Hematopoietic multipotent progenitor cell treated with erythropoietin and hydrocortisone succinate and interleukin-3 and kit ligand, for 6 days (in vitro differentiated cells): Measurements from ENCODE around the gene FXYD6.
"Not testable (repeated sequence)": the region's sequence is repeated elsewhere in the genome, so short reads cannot be mapped to it uniquely, and the experiment has no call there.

Source experiments
- DNase-seq: peaks from one replicate; pipeline ENCODE4 v3.0.0-alpha.2; 2015

Gene FXYD6, protein sequence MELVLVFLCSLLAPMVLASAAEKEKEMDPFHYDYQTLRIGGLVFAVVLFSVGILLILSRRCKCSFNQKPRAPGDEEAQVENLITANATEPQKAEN

DNA sequence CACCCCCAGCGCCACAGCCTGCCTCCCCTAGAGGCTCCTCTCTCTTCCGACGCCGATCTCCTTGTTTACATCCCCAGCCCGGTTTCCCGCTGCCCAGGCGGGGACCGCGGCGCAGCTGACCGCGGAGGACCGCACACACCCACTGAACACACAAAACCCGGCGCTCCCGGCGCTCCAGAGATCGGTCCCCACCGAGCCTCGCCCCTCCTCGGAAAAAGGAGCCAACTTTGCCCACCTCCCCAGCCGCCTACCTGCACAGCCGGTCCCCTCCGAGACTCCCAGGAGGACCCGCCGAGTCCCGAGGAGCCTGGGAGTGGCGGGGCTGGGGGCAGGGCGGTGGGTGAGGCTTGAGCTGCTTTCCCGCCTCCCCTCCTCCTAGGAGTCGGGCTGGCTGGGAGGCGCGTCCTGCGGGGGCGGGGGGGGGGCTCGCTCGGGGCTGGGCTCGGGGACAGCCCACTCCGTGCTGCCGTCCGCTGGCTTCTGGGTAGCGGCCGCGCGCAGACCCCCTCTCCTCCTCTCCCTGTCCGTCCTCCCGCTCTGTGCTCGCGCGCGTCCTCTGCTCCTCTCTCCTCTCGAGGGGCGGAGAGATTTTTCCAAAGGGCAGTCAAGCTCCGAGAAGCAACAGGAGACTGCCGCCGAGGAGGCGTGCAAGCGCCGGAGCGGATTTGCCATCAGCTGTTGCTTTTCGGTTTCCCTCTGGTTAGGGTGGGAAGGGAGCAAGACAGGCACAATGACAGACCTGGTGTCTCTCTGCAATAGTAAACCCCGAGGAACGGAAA lies at the start of gene FXYD6:
Gene FXYD6 (minus strand): TSS at position 318 of the 779 bp plus-strand sequence. CDS start 33,882 bp downstream, outside the sequence.
- no peak for DNase-seq

DNA sequence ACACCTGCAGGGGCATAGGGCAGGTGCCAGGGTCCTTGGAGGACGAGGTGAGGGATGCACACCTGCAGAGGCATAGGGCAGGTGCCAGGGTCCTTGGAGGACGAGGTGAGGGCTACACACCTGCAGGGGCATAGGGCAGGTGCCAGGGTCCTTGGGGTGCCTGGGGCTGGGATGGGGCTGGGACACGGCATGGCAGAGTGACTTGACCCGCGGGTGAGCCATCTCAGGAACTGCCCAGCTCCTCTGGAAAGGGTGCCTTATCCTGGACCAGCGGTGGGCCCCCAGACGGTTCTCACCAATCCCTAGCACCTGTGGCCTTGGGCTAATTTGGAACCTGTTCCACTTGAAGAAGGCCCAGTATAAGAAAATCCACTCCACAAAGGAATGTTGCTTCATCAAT lies 49.7 kb upstream of the FXYD6 start:
- not testable (repeated sequence) for DNase-seq

DNA sequence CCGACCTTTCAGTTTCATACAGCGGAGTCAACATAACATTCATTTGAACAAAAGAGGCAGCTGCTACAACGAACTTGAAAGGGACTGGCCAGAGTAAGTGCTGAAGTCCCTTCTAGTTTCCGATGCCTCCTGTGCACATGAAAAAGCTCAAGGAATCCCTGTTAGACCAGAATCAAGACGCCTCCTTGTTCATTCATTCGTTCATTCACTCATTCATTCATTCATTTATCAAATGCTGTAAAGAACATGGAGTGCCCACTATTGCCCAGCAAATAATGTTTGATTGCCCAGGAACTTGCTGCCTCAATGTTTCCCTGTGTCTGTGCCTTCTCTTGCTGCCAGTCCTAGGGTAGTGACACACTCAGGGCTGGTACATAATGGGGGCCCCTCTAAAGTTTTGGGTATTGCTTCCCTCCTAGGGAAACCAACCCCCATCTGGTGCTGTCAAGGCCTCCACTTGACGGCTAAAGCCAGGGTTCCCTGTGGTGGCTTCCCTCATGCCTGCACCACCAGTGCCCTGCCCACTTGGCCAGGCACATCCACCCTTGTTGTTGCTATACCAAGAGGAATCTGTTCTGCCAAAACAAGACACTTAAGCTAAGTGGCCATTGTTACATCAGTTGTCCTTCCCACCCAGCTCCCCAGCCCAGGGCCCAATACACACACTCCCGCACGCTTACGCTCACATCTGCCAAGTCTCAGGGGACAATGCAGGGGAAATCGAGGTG lies 48.9 kb upstream of the FXYD6 start:
- DNase-seq: no peak

DNA sequence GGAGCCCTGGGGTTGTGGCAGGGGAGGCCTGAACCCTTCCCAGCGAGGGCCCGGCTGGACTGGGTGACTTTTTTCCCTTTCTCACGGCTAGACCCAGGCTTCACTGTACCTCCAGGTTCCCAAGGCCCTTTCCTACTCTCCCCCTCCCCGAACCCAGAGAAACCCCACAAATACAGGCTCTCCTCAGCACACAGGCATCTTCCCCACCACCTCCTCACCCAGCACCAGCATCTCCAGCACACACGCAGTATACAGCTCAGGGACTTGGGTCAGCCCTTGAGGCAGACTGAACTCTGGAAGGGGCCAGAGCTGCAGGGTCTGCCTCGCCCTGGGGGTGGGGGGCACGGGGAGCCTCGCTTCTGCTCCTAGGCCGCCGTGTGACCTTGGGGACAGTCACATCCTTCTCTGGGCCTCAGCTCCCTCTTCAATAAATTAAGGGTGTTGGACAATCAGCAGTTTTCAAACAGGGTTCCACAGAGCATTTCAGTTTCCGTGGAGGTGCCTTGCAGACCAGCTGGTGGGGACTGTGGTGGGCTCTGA lies 48.2 kb upstream of the FXYD6 start:
- DNase-seq: no peak

DNA sequence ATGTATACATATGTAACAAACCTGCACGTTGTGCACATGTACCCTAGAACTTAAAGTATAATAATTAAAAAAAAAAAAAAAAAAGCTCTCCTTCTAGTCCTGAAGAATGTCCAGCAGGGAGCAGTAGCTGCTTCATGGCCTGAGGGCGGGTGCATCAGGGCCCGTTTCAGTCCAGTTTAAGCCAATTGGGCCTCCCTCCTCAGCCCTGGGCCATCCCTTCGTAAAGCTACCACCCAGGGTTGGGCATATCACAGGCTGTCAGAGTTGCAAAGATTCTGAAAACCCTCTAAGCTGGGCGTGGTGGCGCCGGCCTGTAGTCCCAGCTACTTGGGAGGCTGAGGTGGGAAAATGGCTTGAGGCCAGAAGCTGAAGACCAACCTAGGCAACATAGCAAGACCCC lies 47.3 kb upstream of the FXYD6 start:
- no peak for DNase-seq

DNA sequence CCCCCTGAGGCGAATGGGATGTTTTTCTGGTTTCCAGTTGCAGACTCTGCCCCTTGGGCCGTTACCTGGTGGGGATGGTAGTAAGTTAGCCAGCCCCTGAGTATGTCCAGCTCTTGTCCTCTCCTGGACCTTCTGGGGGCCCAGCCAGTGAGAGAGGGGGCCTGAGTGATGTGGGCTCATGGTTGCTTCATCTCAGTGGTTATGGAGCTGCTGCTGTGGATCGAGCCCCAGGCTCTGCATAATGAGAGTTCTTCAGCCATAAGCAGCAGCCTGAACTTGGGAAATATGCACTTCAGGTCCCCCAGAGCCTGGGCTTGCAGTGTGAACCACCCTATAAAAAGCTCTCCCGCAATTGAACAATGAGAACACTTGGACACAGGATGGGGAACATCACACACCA lies 46.8 kb upstream of the FXYD6 start:
- DNase-seq: no peak

DNA sequence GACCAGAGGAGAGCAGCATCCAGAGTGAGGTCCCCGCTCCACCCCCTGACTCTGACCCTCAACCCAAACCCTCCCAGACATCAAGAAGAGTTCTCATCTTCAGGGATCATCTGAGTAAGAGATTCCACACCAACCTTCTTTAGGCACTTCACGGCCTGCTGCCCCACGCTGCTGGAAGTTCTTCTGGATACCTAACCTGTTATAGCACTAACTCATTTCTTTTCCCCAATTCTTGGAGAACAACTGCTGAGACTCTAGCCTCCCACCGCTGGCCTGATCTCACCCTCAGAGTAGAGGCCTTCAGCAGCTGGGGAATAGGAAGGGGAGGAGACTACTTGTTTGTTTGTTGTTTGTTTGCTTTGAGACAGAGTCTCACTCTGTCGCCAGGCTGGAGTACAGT lies 45.4 kb upstream of the FXYD6 start:
- DNase-seq: no peak

DNA sequence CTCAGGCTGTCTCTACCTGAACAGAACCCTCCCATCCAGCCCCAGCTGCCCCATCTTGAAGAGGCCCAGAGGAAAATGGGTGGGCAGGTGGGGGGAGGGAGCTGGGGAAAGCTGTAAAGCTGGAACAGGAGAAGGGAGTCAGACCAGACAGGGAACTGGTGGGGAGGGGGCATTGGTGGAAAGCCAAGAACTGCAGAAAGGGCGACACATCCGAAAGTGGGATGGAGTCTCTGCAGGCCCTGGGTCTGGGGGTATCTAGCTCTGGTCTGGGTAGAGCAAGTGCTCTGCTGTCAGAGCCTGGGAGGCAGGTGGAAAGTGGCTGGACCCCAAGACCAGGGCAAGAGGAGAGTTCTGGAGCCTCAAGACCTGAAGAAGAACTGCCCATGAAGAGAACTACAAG lies 45.0 kb upstream of the FXYD6 start:
- no peak for DNase-seq

DNA sequence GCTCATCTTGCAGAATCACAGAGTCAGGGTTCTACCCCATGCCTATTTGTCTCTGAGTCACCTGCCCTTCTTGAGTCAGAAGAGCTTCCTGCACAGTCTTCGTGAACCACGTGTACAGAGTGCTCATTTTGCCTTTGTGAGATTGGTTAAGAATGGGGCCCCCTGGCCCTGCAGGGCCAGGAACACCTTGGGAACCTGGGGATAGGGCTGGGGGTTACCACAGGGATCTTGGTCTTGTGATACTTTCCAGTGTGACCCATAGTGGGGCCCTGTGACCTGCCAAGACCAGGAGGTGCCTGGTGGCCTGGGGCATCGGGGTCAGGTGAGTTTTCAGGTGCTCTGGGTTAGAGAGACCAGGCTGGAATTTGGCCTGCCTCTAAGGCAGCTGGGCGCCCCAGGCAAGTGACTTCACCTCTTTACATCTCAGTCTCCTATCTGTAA lies 43.3 kb upstream of the FXYD6 start:
- DNase-seq: no peak

DNA sequence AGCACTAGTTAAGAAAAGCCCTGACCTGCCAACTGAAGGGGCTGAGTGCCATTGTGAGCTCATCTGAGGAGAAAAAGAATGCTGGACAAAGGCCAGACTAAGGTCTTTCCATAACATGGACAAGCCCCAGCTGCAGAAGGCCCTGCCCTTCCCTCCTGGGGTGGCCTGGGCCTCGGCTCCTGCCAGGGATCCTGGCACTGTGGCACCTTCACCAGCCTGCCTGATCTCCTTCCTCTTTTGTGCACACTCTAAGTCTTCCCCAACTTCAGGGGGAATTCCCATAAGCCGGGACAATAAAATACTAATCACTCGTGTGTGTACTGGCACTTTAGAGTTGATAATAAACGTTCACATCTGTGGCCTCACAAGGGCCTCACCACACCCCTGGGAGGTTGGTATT lies 42.9 kb upstream of the FXYD6 start:
- DNase-seq: no peak

DNA sequence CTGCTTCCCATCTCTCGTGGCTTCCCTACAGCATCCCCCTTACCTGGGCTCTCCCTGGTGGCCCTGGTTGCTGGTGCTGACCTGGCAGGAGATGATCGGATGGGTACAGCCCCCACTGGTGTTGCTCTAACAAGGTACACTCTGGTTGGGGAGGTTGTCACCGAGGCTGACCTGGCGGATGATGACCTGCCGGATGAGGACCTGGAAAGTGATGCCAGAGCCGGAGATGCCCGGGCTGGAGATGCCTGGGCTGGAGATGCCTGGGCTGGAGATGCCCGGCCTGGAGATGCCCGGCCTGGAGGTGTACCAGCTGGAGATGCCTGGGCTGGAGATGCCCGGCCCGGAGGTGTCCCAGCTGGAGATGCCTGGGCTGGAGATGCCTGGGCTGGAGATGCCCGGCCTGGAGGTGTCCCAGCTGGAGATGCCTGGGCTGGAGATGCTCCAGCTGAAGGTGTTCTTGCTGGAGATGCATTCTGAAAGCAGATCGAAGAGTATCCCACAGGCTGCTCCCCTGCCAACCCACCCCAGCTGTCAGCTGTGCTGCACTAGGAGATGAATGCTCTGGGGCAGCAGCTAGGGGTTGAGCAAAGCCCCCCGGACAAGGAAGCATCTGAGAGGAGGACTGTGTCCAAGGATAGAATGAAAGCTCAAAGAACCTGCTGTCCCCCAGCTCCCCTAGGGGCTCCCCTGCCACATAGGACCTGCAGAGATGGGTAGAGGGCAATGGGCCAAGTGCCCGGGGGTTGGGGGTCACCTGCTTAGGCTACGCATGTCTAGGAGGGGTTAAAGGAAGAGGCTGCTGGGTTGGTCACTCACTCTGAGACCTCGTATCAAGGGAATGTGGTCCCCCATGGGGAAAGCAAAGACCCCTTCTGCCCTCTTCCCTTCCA lies 42.2 kb upstream of the FXYD6 start:
- no peak for DNase-seq

DNA sequence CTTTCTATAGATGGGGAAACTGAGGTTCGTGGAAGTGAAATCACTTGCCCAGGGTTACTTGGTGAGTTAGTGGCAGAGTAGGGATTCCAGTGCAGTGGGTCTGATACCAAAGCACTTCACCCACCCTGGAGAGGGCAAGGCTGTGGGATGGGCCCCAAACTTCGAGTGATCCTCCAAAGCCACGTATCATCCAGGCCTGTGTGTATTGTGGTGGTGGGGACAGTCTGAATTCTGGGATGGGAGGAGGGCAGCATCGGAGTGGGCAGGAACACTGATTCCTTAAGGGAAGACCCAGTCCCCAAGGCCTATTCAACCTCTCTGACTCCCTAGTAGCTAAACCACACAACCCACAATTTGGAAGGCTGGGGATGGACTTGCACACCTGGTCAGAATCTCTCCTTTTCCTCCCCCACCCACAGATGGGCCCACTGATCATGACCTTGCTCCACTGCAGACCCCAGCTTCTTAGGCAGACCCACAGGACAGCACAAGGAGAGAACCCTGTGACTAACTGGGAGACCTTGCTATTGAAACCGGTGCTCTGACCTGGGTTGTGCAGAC lies 41.2 kb upstream of the FXYD6 start:
- no peak for DNase-seq

DNA sequence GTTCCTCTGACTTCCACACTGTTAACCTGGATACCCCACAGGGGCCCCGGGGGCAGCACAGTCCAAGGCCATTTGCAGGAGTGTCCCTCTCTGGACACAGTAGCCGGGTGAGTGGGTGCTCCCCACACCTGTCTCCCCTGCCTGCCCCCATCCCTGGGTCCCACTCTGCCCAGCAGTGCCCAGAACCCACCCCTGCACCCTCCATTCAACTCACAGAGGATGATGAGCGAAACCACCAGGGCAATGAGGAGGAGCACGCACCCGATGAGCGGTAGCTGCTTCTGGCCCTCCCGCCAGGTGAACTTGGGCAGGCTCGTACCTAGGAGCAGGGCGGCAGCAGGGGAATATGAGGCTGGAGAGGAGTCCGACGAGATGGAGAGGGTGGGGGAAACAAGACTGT lies 40.5 kb upstream of the FXYD6 start:
- no peak for DNase-seq

DNA sequence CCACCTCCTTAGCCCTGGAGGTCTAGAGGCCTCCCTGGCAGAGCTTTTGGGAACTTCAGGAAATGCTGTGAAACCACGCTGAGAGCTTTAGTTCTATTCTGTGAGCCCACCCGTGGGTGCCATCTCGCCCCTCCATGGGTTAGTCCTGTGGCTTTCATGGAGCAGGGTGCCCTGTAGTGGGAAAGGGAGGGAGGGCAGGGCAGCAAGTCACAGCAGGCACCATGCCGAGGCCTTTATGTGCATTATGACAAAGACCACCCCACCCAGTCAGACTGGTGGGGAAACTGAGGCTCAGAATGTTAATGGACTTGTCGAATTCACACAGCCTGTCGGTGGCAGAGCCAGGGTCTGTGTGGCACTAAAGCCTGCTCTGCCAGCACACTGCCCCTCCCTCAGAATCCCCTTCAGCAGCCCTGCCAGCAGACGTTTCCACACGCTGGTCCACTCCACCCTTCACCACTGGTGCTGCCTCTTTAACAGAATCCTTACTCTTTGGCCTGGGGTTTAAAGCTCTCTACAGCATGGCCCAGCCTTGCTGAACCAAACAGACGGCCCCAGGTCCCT lies 39.3 kb upstream of the FXYD6 start:
- no peak for DNase-seq

DNA sequence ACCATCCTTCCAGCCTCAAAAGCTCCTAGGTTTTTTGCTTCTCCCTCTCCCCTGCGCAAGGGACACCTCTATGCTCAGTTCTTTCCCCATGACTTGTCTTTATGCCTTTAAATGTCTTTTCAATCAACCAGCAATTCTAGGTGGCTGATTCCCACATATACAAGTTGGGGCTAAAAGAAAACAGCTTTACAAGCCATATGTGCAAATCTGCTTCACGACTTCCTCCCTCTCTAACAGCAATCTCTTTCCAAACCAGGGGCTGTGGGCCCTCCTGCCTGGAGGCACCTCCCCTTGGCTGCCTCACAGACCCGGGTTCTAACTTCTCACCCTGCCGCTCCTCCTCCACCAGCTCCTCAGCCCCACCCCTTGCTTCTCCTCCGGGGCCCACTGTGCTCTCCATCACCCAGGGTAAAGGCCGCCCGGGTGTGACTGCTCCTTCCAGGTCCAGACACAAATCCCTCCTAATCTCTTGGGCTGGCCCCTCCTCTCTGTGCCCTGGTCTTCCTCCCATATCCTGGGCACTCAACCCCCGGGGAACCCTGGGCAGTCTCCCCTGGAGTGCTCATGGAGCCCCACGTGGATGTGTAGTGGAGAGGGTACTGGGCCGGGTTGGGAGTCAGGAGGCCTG lies 38.6 kb upstream of the FXYD6 start:
- DNase-seq: no peak

DNA sequence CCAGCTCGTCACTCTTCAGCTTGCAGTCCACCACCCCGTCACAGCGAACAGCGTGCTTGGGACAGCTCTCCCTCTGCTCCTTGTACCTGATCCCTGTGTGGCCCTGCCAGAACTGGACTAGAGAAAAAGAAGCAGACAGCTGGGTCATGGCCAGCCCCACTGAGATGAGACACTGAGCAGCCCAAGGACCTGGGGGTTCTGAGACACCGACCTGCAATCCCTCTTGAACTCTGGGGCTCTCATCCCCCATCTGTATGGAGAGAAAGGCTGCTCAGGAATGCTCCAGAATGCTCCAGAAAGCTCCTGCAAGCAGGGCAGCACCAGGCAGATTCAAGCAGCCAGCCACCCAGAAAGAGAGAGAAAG lies 37.9 kb upstream of the FXYD6 start:
- no peak for DNase-seq

DNA sequence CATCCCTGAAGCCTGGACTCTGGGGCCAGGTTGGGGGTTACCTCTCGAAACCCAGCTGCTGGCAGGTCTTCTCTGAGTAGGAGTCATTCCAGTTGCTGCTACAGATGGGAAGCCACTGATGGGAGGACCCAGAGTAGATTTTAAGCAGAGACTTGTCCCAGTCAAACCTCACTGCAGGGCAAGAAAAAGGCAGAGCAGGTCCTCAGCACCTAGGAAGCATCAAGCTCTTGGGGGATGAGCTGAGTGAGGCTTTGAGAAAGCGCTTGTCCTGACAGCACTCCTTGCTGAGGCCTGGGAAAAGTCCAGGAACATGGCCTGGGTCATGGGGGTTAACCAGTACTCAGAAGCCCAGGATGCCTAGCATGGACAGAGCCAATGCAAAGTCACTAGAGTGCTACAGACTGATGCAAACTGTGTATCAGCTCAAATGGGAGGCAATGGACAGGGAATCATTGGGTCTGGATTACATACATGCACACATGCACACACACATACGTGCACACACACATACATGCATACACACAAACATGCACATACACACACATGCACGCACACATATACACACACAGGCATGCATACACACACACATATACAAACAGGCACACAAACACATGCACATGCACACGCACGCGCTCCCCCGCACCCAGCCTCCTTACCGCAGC lies 37.4 kb upstream of the FXYD6 start:
- no peak for DNase-seq

DNA sequence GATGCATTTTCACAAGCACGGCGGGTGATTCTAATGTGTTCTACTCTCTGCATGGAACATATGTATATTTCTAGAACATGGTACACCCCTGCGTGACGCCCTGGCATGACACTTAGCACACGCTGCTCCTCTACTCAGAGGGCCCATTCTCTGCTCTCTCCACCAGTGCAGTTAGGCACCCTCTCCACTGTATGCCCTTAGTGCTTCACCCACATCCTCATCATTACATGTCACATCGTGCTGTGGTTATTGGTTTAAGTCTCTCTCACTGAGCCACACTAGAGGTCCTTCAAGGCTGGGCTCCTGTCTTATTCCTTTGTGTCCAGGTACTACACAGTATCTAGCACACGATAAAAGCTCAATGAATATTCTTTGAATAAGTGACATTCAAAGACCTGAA lies 36.0 kb upstream of the FXYD6 start:
- no peak for DNase-seq

DNA sequence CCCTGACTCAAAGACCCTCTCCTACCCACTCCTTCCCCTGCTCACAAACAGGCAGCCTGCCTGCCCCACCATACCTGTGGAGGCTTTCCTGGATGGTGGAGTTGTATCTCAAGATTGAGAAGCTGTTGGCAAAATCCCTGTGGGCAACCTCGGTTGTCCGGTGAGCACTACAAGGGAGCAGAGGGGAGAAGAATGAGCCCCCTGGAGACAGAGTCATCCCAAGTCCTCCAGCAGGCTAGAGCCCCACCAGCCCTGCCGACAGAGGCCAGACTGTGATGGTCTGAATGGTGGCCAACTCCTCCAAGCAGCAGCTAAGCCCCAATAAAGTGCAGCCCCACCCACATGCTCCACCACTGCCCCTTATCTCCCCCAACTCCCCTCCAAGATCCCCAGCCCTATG lies 35.2 kb upstream of the FXYD6 start:
- no peak for DNase-seq

DNA sequence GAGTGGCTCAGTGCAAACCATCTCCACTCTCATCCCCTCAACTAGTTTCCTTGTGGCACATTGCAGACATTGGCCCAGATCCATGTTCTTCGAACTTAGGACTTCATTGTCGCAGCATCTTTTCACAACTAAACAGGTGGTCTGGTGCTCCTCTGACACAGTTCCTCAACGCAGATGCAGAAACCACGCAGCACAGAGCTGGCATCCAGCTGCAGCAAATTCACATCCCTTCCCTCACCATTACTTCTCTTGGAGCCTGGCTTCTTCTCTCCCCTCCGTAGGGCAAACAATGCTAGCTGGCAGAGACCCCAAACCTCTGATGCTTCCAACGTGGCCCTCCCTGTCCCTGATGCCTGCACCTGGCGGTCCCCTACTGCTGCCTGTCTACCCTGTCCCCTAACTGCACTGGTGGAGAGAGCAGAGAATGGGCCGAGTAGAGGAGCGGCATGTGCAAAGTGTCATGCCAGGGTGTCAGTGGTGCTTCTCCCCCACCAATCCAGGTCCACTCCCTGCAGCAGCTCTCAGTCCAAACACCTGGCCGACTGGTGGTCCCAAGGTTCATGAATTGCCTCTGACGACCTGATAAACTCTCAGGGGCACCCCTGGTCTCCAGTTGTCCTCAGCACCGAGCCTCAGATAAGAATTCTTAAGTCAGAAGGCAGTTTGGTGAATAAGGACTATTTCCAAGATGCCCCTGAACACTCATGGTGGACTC lies 34.6 kb upstream of the FXYD6 start:
- DNase-seq: no peak

DNA sequence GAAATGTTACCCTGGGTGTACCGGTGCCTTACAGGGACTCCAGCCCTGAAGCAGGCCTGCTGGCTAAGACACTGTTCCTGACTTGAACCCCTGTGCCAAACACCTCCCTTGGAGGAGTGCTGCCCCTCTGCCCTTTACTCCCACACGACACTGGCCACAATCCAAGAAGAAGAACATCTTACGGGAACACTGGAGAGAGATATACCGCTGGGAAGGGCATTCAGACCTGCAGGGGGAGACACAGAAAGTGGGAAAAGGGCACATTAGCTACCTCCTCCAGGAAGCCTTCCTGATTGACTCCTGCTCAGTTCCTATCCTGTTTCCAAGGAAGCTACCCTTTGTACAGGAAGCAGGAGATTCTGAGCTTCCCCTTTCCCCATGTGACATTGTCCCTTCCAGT lies 34.1 kb upstream of the FXYD6 start:
- no peak for DNase-seq
